ENCODE measurements around the gene SLC41A3.

DNA sequence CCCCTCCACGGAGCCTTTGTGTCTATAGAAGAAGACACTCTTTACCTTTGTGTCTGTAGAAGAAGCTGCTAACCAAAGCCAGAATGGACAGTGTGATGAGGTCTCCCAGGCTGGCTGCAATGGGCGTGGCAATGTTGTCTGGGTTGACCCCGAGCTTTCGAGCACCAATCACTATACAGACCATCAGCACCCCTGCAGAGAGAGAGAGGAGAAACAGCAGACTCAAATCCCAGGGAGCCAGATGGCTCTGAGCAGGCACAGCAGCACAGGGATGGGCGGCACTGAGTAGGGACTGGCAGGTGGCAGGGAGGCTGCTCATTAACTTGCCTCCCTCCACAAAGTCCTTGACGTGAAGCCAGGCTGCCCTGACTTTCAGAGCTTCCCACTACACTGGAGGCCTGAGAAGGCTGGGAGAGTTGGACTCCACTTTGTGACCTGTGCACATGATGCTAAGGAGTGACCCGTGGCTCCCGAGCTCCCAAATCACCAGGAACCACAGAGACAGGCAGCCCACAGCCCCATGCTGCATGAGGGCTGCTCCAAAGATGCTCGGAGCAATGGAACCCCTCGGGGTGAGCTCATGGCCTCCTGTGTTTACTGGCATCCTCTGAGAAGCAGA lies 61.1 kb downstream of the SLC41A3 start:
- no peak for TF ChIP-seq EHMT2 (IDR thresholded peaks at IDR 0.05; ENCODE audit: low read depth)
- no peak for TF ChIP-seq CTCF (IDR thresholded peaks at IDR 0.05)
- TF ChIP-seq USF2 (IDR thresholded peaks at IDR 0.05), result no peak
- no peak for TF ChIP-seq HDAC2 (IDR thresholded peaks at IDR 0.05)
- no peak for TF ChIP-seq ELK1 (IDR thresholded peaks at IDR 0.05; ENCODE audit: low read depth, low read length)
- TF ChIP-seq CBX8 (IDR thresholded peaks at IDR 0.05), result no peak
- no peak for TF ChIP-seq JUNB (IDR thresholded peaks at IDR 0.05)
- no peak for TF ChIP-seq BHLHE40 (IDR thresholded peaks at IDR 0.05; ENCODE audit: low read depth, low read length)
- no peak for TF ChIP-seq POLR2A (IDR thresholded peaks at IDR 0.05; ENCODE audit: low read length)
- no peak for TF ChIP-seq RAD21 (conservative IDR thresholded peaks at IDR 0.05 in 1 of 2, IDR thresholded peaks at IDR 0.05 in 1 of 2)
